NT2/D1 (cell line): ENCODE data around the gene PDXK.
A peak's percentile ranks its signal among the peaks of the same experiment; 100 is the strongest.

Experiments
- DNase-seq: peaks from one replicate; pipeline ENCODE4 v3.0.0-alpha.2; 2011; ENCODE audit warnings: low read depth, low spot score
- H3K27me3 ChIP-seq: 2 replicates; pipeline ENCODE4 v1.6.0; 2011; ENCODE audit warnings: mild to moderate bottlenecking; ENCODE audit not compliant: insufficient read length, insufficient read depth
- H3K36me3 ChIP-seq: 2 replicates; pipeline ENCODE4 v1.6.1; 2011; ENCODE audit warnings: mild to moderate bottlenecking, low read length, mixed read lengths; ENCODE audit not compliant: insufficient read depth, insufficient read length
- H3K4me1 ChIP-seq: 2 replicates; pipeline ENCODE4 v1.5.1; 2011; ENCODE audit not compliant: insufficient read depth, insufficient read length
- H3K4me3 ChIP-seq: 2 replicates; pipeline ENCODE4 v1.5.1; 2011; ENCODE audit warnings: low read depth; ENCODE audit not compliant: insufficient read length
- H3K9ac ChIP-seq: 2 replicates; pipeline ENCODE4 v1.6.0; 2011; ENCODE audit warnings: low read depth; ENCODE audit not compliant: insufficient read length
- H3K9me3 ChIP-seq: 2 replicates; pipeline ENCODE4 v1.5.1; 2011; ENCODE audit warnings: mild to moderate bottlenecking, low read length; ENCODE audit not compliant: insufficient read depth
- SUZ12 ChIP-seq: IDR thresholded peaks from 2 replicates; pipeline ENCODE4 v1.6.1; 2011; ENCODE audit not compliant: insufficient read length, insufficient read depth; ENCODE audit errors: extremely low read depth
- YY1 ChIP-seq: IDR thresholded peaks from 2 replicates; pipeline ENCODE4 v1.6.1; 2011; ENCODE audit not compliant: insufficient read length, insufficient read depth
- ZNF274 ChIP-seq: IDR thresholded peaks from 2 replicates; pipeline ENCODE4 v1.6.1; 2011; ENCODE audit warnings: mild to moderate bottlenecking, low read depth, low read length

PDXK gene

GRCh38 chr21:43758811-43759210 is 39.9 kb downstream of the PDXK start:
- no peak overlapping the region for H3K9ac ChIP-seq
- no peaks in the 10 kb centered on the region for H3K9me3 ChIP-seq
- H3K4me3 ChIP-seq: no peak overlapping the region
- H3K4me1 ChIP-seq: peaks cover 9% of the 10 kb centered on the region
- no peak for DNase-seq
- H3K36me3 ChIP-seq: peaks cover 93% of the 10 kb centered on the region
- TF ChIP-seq SUZ12 (no peak), ZNF274 (no peak), YY1 (no peak)
- no peaks in the 10 kb centered on the region for H3K27me3 ChIP-seq

GRCh38 chr21:43759651-43760050 is 40.7 kb downstream of the PDXK start:
- Histone ChIP-seq H3K36me3 (peaks cover 88% of the 10 kb centered on the region), H3K4me1 (peaks cover 17% of the 10 kb centered on the region), H3K27me3 (no peaks in the 10 kb centered on the region), H3K9ac (no peak overlapping the region), H3K9me3 (no peaks in the 10 kb centered on the region), H3K4me3 (no peak overlapping the region)
- DNase-seq: no peak
- no peak for TF ChIP-seq ZNF274
- no peak for TF ChIP-seq SUZ12
- no peak for TF ChIP-seq YY1

GRCh38 chr21:43760391-43760958 is 41.5 kb downstream of the PDXK start:
- DNase-seq: no peak
- Histone ChIP-seq H3K27me3 (no peaks in the 10 kb centered on the region), H3K9me3 (no peaks in the 10 kb centered on the region), H3K4me1 (peaks cover 18% of the 10 kb centered on the region), H3K36me3 (peaks cover 80% of the 10 kb centered on the region), H3K4me3 (no peak overlapping the region), H3K9ac (no peak overlapping the region)
- no peak for TF ChIP-seq ZNF274
- TF ChIP-seq YY1: no peak
- TF ChIP-seq SUZ12: no peak

GRCh38 chr21:43761886-43762285 is 43.0 kb downstream of the PDXK start:
- Histone ChIP-seq H3K4me1 (peaks cover 17% of the 10 kb centered on the region), H3K9ac (no peak overlapping the region), H3K27me3 (no peaks in the 10 kb centered on the region), H3K36me3 (peaks cover 65% of the 10 kb centered on the region), H3K4me3 (no peak overlapping the region), H3K9me3 (no peaks in the 10 kb centered on the region)
- TF ChIP-seq ZNF274: no peak
- TF ChIP-seq YY1: no peak
- no peak for TF ChIP-seq SUZ12
- no peak for DNase-seq

- TF ChIP-seq ZNF274: no peak
- no peak for TF ChIP-seq SUZ12
- TF ChIP-seq YY1: no peak
- peaks cover 59% of the 10 kb centered on the region for H3K36me3 ChIP-seq
- H3K9ac ChIP-seq: no peak overlapping the region
These were observed 43.6 kb downstream of the PDXK start for GRCh38 chr21:43762303-43763128.

GRCh38 chr21:43763901-43764523 is 45.1 kb downstream of the PDXK start:
- peak overlapping the region; percentile 12 for H3K9ac ChIP-seq
- no peak for DNase-seq
- H3K4me1 ChIP-seq: peaks cover 33% of the 10 kb centered on the region
- no peaks in the 10 kb centered on the region for H3K27me3 ChIP-seq
- no peaks in the 10 kb centered on the region for H3K9me3 ChIP-seq
- H3K4me3 ChIP-seq: no peak overlapping the region
- no peak for TF ChIP-seq SUZ12
- TF ChIP-seq YY1: no peak
- TF ChIP-seq ZNF274: no peak
- peaks cover 44% of the 10 kb centered on the region for H3K36me3 ChIP-seq

More at GRCh38 chr21:43762303-43763128, 43.6 kb downstream of the PDXK start:
- no peaks in the 10 kb centered on the region for H3K27me3 ChIP-seq
- no peak for DNase-seq
- H3K4me3 ChIP-seq: no peak overlapping the region
- peaks cover 19% of the 10 kb centered on the region for H3K4me1 ChIP-seq
- H3K9me3 ChIP-seq: no peaks in the 10 kb centered on the region
